Liver (tissue), 2 donors: ENCODE results near the gene RAMP3.

Experiments
- TF ChIP-seq, protein P1 (sequence below): fragments of 150-350 bp; IDR thresholded peaks from 2 replicates; pipeline ENCODE4 v1.5.1; 2017; ENCODE audit warnings: improper control_type of control experiment, low read depth, low read length; ENCODE audit not compliant: missing input control
- TF ChIP-seq, protein P2 (sequence below): IDR thresholded peaks from 2 replicates; pipeline ENCODE4 v1.6.1; 2016; ENCODE audit warnings: antibody characterized with exemption
- donor health status: healthy.

- TF ChIP-seq, protein P1, sequence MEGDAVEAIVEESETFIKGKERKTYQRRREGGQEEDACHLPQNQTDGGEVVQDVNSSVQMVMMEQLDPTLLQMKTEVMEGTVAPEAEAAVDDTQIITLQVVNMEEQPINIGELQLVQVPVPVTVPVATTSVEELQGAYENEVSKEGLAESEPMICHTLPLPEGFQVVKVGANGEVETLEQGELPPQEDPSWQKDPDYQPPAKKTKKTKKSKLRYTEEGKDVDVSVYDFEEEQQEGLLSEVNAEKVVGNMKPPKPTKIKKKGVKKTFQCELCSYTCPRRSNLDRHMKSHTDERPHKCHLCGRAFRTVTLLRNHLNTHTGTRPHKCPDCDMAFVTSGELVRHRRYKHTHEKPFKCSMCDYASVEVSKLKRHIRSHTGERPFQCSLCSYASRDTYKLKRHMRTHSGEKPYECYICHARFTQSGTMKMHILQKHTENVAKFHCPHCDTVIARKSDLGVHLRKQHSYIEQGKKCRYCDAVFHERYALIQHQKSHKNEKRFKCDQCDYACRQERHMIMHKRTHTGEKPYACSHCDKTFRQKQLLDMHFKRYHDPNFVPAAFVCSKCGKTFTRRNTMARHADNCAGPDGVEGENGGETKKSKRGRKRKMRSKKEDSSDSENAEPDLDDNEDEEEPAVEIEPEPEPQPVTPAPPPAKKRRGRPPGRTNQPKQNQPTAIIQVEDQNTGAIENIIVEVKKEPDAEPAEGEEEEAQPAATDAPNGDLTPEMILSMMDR, result no peak
- TF ChIP-seq, protein P2, sequence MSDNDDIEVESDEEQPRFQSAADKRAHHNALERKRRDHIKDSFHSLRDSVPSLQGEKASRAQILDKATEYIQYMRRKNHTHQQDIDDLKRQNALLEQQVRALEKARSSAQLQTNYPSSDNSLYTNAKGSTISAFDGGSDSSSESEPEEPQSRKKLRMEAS, result no peak
Observed at GRCh38 chr7:45163692-45164052, 6.1 kb downstream of the RAMP3 start.
